Measurements from ENCODE around the gene ASB4.
"Not testable (repeated sequence)": the region's sequence is repeated elsewhere in the genome, so short reads cannot be mapped to it uniquely, and the experiment has no call there.

The ASB4 gene

DNA sequence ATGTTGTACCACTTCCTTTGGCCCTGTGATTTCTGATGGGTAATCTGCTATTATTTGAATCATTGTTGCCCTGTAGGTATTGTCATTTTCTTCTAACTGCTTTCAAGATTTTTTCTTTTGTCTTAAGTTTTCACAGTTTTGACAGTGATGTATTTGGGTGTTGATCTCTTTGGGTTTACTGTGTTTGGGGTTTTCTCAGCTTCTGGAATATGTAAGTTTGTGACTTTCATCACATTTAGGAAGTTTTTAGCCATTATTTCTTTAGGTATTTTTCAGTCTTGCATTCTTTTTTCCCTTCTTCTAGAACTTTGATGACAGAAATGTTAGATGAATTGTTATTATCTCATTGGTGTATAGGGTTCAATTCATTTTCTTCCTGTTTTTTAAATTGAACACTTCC, 27.8 kb upstream of the ASB4 start:
- H3K4me3 ChIP-seq (ENCODE audit: low read length) = no peak overlapping the region
- no peaks in the 10 kb centered on the region for H3K4me1 ChIP-seq (ENCODE audit: low read length)
- no peaks in the 10 kb centered on the region for H3K79me2 ChIP-seq (ENCODE audit: low read length)

GRCh38 chr7:95460653-95461052, 25.1 kb upstream of the ASB4 start:
- not testable (repeated sequence) for H3F3A ChIP-seq (ENCODE audit: insufficient read depth, low read length); H3K27me3 ChIP-seq (replicated peaks; ENCODE audit: insufficient read depth, low read length); DNase-seq; H3K79me2 ChIP-seq (ENCODE audit: low read length); H3K9ac ChIP-seq (ENCODE audit: low read length); H3K9me2 ChIP-seq (replicated peaks; ENCODE audit: insufficient read depth, low read length); H3K27ac ChIP-seq (ENCODE audit: low read length); H3K36me3 ChIP-seq (replicated peaks; ENCODE audit: insufficient read depth, low read length); H4K20me1 ChIP-seq (ENCODE audit: insufficient read depth, low read length); H3K9me3 ChIP-seq (replicated peaks; ENCODE audit: insufficient read depth, low read length); H2AFZ ChIP-seq (ENCODE audit: low read length); H3K4me2 ChIP-seq (ENCODE audit: low read depth, low read length); H3K4me1 ChIP-seq (ENCODE audit: low read length); H3K4me3 ChIP-seq (ENCODE audit: low read length)

More for the DNA sequence above, 27.8 kb upstream of the ASB4 start:
- TF ChIP-seq EZH2phosphoT487 (IDR thresholded peaks at IDR 0.05; ENCODE audit: low read length) (no peak), EZH2 (optimal IDR thresholded peaks at IDR 0.05; ENCODE audit: low read depth, low read length) (no peak), CTCF (IDR thresholded peaks at IDR 0.05; ENCODE audit: low read length) (no peak)
- no peaks in the 10 kb centered on the region for H3K27me3 ChIP-seq (replicated peaks; ENCODE audit: insufficient read depth, low read length)
- no peaks in the 10 kb centered on the region for H4K20me1 ChIP-seq (ENCODE audit: insufficient read depth, low read length)
- H3K9ac ChIP-seq (ENCODE audit: low read length) = no peak overlapping the region
- DNase-seq = no peak
- H3K9me3 ChIP-seq (replicated peaks; ENCODE audit: insufficient read depth, low read length) = no peaks in the 10 kb centered on the region
- no peaks in the 10 kb centered on the region for H3K36me3 ChIP-seq (replicated peaks; ENCODE audit: insufficient read depth, low read length)
- no peak overlapping the region for H3K27ac ChIP-seq (ENCODE audit: low read length)
- H3K4me2 ChIP-seq (ENCODE audit: low read depth, low read length) = no peak overlapping the region
- H3K9me2 ChIP-seq (replicated peaks; ENCODE audit: insufficient read depth, low read length) = no peaks in the 10 kb centered on the region
- no peak overlapping the region for H2AFZ ChIP-seq (ENCODE audit: low read length)
- no peaks in the 10 kb centered on the region for H3F3A ChIP-seq (ENCODE audit: insufficient read depth, low read length)

- peaks cover 4% of the 10 kb centered on the region for H3F3A ChIP-seq (ENCODE audit: insufficient read depth, low read length)
- peaks cover 18% of the 10 kb centered on the region for H3K4me1 ChIP-seq (ENCODE audit: low read length)
- H3K79me2 ChIP-seq (ENCODE audit: low read length) = no peaks in the 10 kb centered on the region
- TF ChIP-seq EZH2phosphoT487 (IDR thresholded peaks at IDR 0.05; ENCODE audit: low read length) (no peak), CTCF (IDR thresholded peaks at IDR 0.05; ENCODE audit: low read length) (no peak)
- H2AFZ ChIP-seq (ENCODE audit: low read length) = no peak overlapping the region
- no peak overlapping the region for H3K9ac ChIP-seq (ENCODE audit: low read length)
- no peak overlapping the region for H3K4me3 ChIP-seq (ENCODE audit: low read length)
- H3K36me3 ChIP-seq (replicated peaks; ENCODE audit: insufficient read depth, low read length) = no peaks in the 10 kb centered on the region
- no peaks in the 10 kb centered on the region for H4K20me1 ChIP-seq (ENCODE audit: insufficient read depth, low read length)
- H3K27me3 ChIP-seq (replicated peaks; ENCODE audit: insufficient read depth, low read length) = no peaks in the 10 kb centered on the region
- no peak for DNase-seq
- H3K27ac ChIP-seq (ENCODE audit: low read length) = no peak overlapping the region
- H3K4me2 ChIP-seq (ENCODE audit: low read depth, low read length) = no peak overlapping the region
- no peaks in the 10 kb centered on the region for H3K9me3 ChIP-seq (replicated peaks; ENCODE audit: insufficient read depth, low read length)
- no peaks in the 10 kb centered on the region for H3K9me2 ChIP-seq (replicated peaks; ENCODE audit: insufficient read depth, low read length)
Observed at GRCh38 chr7:95467912-95468607, 17.7 kb upstream of the ASB4 start.

DNA sequence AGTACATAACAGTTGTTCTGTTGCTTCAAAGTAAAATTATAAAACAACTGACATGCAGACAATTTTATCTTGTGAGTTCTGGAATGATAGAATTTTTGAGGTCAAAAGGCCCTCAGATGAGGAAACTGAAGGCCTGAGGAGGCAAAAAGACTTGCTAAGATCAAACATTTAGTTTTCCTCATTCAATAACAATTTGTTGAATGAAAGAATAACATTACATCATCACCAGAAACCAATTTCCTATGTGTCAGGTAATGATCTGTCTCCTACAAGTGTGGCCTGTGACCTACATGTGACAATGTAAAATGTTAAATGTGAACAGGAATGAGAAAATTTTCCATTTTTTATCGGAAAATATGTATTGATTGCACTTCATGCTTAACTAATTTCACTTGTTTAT, 16.6 kb upstream of the ASB4 start:
- no peaks in the 10 kb centered on the region for H3K9me3 ChIP-seq (replicated peaks; ENCODE audit: insufficient read depth, low read length)
- no peak overlapping the region for H3K9ac ChIP-seq (ENCODE audit: low read length)
- H3K36me3 ChIP-seq (replicated peaks; ENCODE audit: insufficient read depth, low read length) = no peaks in the 10 kb centered on the region
- H3K9me2 ChIP-seq (replicated peaks; ENCODE audit: insufficient read depth, low read length) = no peaks in the 10 kb centered on the region
- H3K4me2 ChIP-seq (ENCODE audit: low read depth, low read length) = no peak overlapping the region
- H4K20me1 ChIP-seq (ENCODE audit: insufficient read depth, low read length) = no peaks in the 10 kb centered on the region
- no peaks in the 10 kb centered on the region for H3K79me2 ChIP-seq (ENCODE audit: low read length)
- H2AFZ ChIP-seq (ENCODE audit: low read length) = no peak overlapping the region
- no peaks in the 10 kb centered on the region for H3K27me3 ChIP-seq (replicated peaks; ENCODE audit: insufficient read depth, low read length)
- H3F3A ChIP-seq (ENCODE audit: insufficient read depth, low read length) = peaks cover 4% of the 10 kb centered on the region
- no peak overlapping the region for H3K27ac ChIP-seq (ENCODE audit: low read length)
- H3K4me3 ChIP-seq (ENCODE audit: low read length) = no peak overlapping the region
- peaks cover 18% of the 10 kb centered on the region for H3K4me1 ChIP-seq (ENCODE audit: low read length)
- TF ChIP-seq EZH2phosphoT487 (IDR thresholded peaks at IDR 0.05; ENCODE audit: low read length) (no peak), EZH2 (optimal IDR thresholded peaks at IDR 0.05; ENCODE audit: low read depth, low read length) (no peak), CTCF (IDR thresholded peaks at IDR 0.05; ENCODE audit: low read length) (no peak)
- DNase-seq = no peak

All from MM.1S (cell line).